Neutrophil (primary cell): Measurements from ENCODE around the gene R3HDM4.

ENCODE experiments used
- H3K27ac ChIP-seq: fragments of 200-600 bp; sonication (generic); 2 replicates; pipeline ENCODE4 v1.5.1; 2016; ENCODE audit warnings: mild to moderate bottlenecking, moderate library complexity
- H3K27me3 ChIP-seq: fragments of 200-600 bp; sonication (generic); 2 replicates; pipeline ENCODE4 v1.6.0; 2016; ENCODE audit warnings: mild to moderate bottlenecking
- H3K36me3 ChIP-seq: fragments of 200-600 bp; sonication (generic); 2 replicates; pipeline ENCODE4 v1.5.1; 2017
- H3K4me1 ChIP-seq, 2 experiments: fragments of 200-600 bp in 1 of 2; sonication (generic) in 1 of 2; 1 replicate in 1 of 2; 2 replicates in 1 of 2; pipeline versions ENCODE4 v1.5.1 to v1.6.1; 2013 to 2016; ENCODE audit warnings: low read depth in 1 of 2, low read length in 1 of 2, mild to moderate bottlenecking in 1 of 2, moderate library complexity in 1 of 2; ENCODE audit not compliant: control insufficient read depth in 1 of 2, insufficient read depth in 1 of 2
- H3K4me3 ChIP-seq, 2 experiments: fragments of 200-600 bp in 1 of 2; sonication (generic) in 1 of 2; 1 replicate in 1 of 2; 2 replicates in 1 of 2; pipeline ENCODE4 v1.5.1; 2013 to 2016; ENCODE audit warnings: low read depth in 1 of 2, low read length in 1 of 2, mild to moderate bottlenecking in 1 of 2, moderate library complexity in 1 of 2
- H3K9me3 ChIP-seq: fragments of 200-600 bp; sonication (generic); 2 replicates; pipeline ENCODE4 v1.5.1; 2016
- CTCF ChIP-seq: fragments of 200-600 bp; sonication (generic); IDR thresholded peaks from 2 replicates; pipeline ENCODE4 v1.5.1; 2016; ENCODE audit warnings: antibody characterized with exemption

Gene R3HDM4

GRCh38 chr19:956766-957440 is 43.9 kb upstream of the R3HDM4 start:
- Histone ChIP-seq H3K27ac (no peak overlapping the region), H3K9me3 (no peaks in the 10 kb centered on the region), H3K27me3 (no peaks in the 10 kb centered on the region), H3K4me3 (no peak overlapping the region), H3K4me1 (peaks cover 19 to 22% of the 10 kb centered on the region in 2 experiments), H3K36me3 (peaks cover 37% of the 10 kb centered on the region)
- no peak for TF ChIP-seq CTCF

GRCh38 chr19:955803-956765 is 43.1 kb upstream of the R3HDM4 start:
- Histone ChIP-seq H3K4me1 (peaks cover 19 to 25% of the 10 kb centered on the region in 2 experiments), H3K9me3 (no peaks in the 10 kb centered on the region), H3K27ac (no peak overlapping the region), H3K27me3 (no peaks in the 10 kb centered on the region), H3K4me3 (no peak overlapping the region), H3K36me3 (peaks cover 29% of the 10 kb centered on the region)
- no peak for TF ChIP-seq CTCF

- no peak for TF ChIP-seq CTCF
- Histone ChIP-seq H3K27ac (no peak overlapping the region), H3K4me1 (peaks cover 19 to 25% of the 10 kb centered on the region in 2 experiments), H3K27me3 (no peaks in the 10 kb centered on the region), H3K9me3 (no peaks in the 10 kb centered on the region), H3K36me3 (peaks cover 17% of the 10 kb centered on the region), H3K4me3 (no peak overlapping the region)
These were observed 41.9 kb upstream of the R3HDM4 start for GRCh38 chr19:954672-955494.

- Histone ChIP-seq H3K27ac (no peak overlapping the region), H3K4me1 (peaks cover 19 to 25% of the 10 kb centered on the region in 2 experiments), H3K27me3 (no peaks in the 10 kb centered on the region), H3K9me3 (no peaks in the 10 kb centered on the region), H3K4me3 (no peak overlapping the region), H3K36me3 (peaks cover 11% of the 10 kb centered on the region)
- no peak for TF ChIP-seq CTCF
These were observed 41.3 kb upstream of the R3HDM4 start for GRCh38 chr19:954272-954671.
